Measurements from ENCODE around the gene SAV1. TPM values are rescaled to one million over a fixed set of nuclear protein-coding genes. Genes with fewer than 3 reads are reported as not detected.

Gene SAV1
- total RNA-seq, 1 experiment from 2014 or later, result 64.1 TPM

DNA sequence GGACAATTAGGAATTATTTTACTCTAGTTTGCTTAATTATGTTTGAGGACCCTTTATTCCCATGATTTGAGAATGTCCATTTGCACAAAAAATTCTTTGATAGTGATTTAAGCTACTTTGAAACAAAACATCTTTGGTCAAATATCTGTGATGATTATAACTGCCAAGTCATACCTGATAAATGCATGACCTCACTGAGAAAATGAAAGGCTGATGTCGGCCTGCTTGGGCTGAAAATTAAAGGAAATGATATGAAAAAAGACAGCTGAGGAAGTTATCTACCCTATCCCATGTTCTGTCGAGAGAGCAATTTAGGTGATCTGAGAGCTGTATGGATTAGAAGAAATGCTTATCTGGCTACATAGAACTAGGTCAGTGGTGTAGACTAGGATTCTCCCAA is 64.5 kb downstream of the SAV1 start:
- no peak for ATAC-seq
- no peak for DNase-seq (ENCODE audit: low spot score)
- no peak overlapping the region for H3K4me3 Mint-ChIP-seq
- H3K4me1 Mint-ChIP-seq, result peaks cover 18% of the 10 kb centered on the region
- CTCF ChIA-PET, result no interaction called here
- POLR2A ChIA-PET, result no interaction called here
- H3K36me3 Mint-ChIP-seq, result no peaks in the 10 kb centered on the region
- TF ChIP-seq ZNF263 (CRISPR knock-in tag; IDR thresholded peaks at IDR 0.05; ENCODE audit: low read depth) (no peak), TEAD1 (CRISPR knock-in tag; IDR thresholded peaks at IDR 0.05) (no peak), MYBL2 (CRISPR knock-in tag; IDR thresholded peaks at IDR 0.05) (no peak), ZNF423 (CRISPR knock-in tag; IDR thresholded peaks at IDR 0.05) (no peak), NR2C2 (CRISPR knock-in tag; IDR thresholded peaks at IDR 0.05) (no peak), NR3C1 (CRISPR knock-in tag; conservative IDR thresholded peaks at IDR 0.05; ENCODE audit: low read depth) (no peak), EMX1 (CRISPR knock-in tag; IDR thresholded peaks at IDR 0.05) (no peak), ZBTB21 (CRISPR knock-in tag; IDR thresholded peaks at IDR 0.05; ENCODE audit: borderline replicate concordance) (no peak), ETV6 (CRISPR knock-in tag; IDR thresholded peaks at IDR 0.05) (no peak), RELA (CRISPR knock-in tag; IDR thresholded peaks at IDR 0.05; ENCODE audit: borderline replicate concordance) (no peak), ZNF671 (CRISPR knock-in tag; IDR thresholded peaks at IDR 0.05) (no peak), NFYB (CRISPR knock-in tag; conservative IDR thresholded peaks at IDR 0.05; ENCODE audit: low read depth) (no peak), TEAD4 (CRISPR knock-in tag; IDR thresholded peaks at IDR 0.05) (no peak), SOX15 (CRISPR knock-in tag; IDR thresholded peaks at IDR 0.05) (no peak), RORB (CRISPR knock-in tag; IDR thresholded peaks at IDR 0.05) (no peak)
- TF ChIP-seq, protein P1, sequence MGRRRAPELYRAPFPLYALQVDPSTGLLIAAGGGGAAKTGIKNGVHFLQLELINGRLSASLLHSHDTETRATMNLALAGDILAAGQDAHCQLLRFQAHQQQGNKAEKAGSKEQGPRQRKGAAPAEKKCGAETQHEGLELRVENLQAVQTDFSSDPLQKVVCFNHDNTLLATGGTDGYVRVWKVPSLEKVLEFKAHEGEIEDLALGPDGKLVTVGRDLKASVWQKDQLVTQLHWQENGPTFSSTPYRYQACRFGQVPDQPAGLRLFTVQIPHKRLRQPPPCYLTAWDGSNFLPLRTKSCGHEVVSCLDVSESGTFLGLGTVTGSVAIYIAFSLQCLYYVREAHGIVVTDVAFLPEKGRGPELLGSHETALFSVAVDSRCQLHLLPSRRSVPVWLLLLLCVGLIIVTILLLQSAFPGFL (CRISPR knock-in tag; IDR thresholded peaks at IDR 0.05; ENCODE audit: borderline replicate concordance), result no peak
- TF ChIP-seq, protein P2, sequence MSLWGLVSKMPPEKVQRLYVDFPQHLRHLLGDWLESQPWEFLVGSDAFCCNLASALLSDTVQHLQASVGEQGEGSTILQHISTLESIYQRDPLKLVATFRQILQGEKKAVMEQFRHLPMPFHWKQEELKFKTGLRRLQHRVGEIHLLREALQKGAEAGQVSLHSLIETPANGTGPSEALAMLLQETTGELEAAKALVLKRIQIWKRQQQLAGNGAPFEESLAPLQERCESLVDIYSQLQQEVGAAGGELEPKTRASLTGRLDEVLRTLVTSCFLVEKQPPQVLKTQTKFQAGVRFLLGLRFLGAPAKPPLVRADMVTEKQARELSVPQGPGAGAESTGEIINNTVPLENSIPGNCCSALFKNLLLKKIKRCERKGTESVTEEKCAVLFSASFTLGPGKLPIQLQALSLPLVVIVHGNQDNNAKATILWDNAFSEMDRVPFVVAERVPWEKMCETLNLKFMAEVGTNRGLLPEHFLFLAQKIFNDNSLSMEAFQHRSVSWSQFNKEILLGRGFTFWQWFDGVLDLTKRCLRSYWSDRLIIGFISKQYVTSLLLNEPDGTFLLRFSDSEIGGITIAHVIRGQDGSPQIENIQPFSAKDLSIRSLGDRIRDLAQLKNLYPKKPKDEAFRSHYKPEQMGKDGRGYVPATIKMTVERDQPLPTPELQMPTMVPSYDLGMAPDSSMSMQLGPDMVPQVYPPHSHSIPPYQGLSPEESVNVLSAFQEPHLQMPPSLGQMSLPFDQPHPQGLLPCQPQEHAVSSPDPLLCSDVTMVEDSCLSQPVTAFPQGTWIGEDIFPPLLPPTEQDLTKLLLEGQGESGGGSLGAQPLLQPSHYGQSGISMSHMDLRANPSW (CRISPR knock-in tag; conservative IDR thresholded peaks at IDR 0.05; ENCODE audit: low read depth), result no peak
- TF ChIP-seq, protein P3, sequence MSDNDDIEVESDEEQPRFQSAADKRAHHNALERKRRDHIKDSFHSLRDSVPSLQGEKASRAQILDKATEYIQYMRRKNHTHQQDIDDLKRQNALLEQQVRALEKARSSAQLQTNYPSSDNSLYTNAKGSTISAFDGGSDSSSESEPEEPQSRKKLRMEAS (CRISPR knock-in tag; IDR thresholded peaks at IDR 0.05), result no peak
- TF ChIP-seq, protein P4, sequence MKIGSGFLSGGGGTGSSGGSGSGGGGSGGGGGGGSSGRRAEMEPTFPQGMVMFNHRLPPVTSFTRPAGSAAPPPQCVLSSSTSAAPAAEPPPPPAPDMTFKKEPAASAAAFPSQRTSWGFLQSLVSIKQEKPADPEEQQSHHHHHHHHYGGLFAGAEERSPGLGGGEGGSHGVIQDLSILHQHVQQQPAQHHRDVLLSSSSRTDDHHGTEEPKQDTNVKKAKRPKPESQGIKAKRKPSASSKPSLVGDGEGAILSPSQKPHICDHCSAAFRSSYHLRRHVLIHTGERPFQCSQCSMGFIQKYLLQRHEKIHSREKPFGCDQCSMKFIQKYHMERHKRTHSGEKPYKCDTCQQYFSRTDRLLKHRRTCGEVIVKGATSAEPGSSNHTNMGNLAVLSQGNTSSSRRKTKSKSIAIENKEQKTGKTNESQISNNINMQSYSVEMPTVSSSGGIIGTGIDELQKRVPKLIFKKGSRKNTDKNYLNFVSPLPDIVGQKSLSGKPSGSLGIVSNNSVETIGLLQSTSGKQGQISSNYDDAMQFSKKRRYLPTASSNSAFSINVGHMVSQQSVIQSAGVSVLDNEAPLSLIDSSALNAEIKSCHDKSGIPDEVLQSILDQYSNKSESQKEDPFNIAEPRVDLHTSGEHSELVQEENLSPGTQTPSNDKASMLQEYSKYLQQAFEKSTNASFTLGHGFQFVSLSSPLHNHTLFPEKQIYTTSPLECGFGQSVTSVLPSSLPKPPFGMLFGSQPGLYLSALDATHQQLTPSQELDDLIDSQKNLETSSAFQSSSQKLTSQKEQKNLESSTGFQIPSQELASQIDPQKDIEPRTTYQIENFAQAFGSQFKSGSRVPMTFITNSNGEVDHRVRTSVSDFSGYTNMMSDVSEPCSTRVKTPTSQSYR (CRISPR knock-in tag; IDR thresholded peaks at IDR 0.05), result no peak
- TF ChIP-seq, protein P5, sequence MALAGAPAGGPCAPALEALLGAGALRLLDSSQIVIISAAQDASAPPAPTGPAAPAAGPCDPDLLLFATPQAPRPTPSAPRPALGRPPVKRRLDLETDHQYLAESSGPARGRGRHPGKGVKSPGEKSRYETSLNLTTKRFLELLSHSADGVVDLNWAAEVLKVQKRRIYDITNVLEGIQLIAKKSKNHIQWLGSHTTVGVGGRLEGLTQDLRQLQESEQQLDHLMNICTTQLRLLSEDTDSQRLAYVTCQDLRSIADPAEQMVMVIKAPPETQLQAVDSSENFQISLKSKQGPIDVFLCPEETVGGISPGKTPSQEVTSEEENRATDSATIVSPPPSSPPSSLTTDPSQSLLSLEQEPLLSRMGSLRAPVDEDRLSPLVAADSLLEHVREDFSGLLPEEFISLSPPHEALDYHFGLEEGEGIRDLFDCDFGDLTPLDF (CRISPR knock-in tag; IDR thresholded peaks at IDR 0.05), result no peak
- no peak overlapping the region for H3K27ac Mint-ChIP-seq
- H3K27me3 Mint-ChIP-seq (ENCODE audit: low read depth), result no peaks in the 10 kb centered on the region
- H3K9me3 Mint-ChIP-seq, result no peaks in the 10 kb centered on the region

DNA sequence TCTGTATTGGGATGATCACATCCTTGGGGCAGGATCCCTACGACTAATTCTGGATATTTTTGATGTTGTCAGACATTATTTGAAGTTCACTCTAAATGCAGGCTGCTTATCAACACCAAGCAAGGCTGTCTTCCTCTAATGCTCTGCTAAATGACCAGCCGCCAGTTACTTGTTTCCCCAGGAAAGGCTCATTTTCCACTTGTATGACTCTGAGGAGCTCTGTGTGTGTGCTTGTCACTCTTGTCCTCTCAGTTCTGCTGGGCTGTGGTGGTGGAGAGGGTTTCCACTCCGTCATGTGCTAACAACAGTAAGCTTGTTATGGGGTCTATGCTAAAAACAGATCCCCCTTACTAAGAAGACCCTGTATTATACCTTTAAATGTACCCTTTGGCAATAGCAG is 66.1 kb downstream of the SAV1 start:
- H3K27ac Mint-ChIP-seq, result no peak overlapping the region
- POLR2A ChIA-PET, result no interaction called here
- H3K4me3 Mint-ChIP-seq, result no peak overlapping the region
- no peaks in the 10 kb centered on the region for H3K9me3 Mint-ChIP-seq
- H3K27me3 Mint-ChIP-seq (ENCODE audit: low read depth), result no peaks in the 10 kb centered on the region
- CTCF ChIA-PET, result interaction anchor here (0.6 to 2.9 kb wide), 6 partner anchors 13 to 175 kb away, joined by 3 to 33 read pairs (median 10); partner anchors contain the start of gene ATL1
- DNase-seq (ENCODE audit: low spot score) (no peak), ATAC-seq (no peak)
- H3K36me3 Mint-ChIP-seq, result no peaks in the 10 kb centered on the region; the same call in 1 of the 2 replicates
- H3K4me1 Mint-ChIP-seq, result peaks cover 18% of the 10 kb centered on the region
- TF ChIP-seq, protein P6, sequence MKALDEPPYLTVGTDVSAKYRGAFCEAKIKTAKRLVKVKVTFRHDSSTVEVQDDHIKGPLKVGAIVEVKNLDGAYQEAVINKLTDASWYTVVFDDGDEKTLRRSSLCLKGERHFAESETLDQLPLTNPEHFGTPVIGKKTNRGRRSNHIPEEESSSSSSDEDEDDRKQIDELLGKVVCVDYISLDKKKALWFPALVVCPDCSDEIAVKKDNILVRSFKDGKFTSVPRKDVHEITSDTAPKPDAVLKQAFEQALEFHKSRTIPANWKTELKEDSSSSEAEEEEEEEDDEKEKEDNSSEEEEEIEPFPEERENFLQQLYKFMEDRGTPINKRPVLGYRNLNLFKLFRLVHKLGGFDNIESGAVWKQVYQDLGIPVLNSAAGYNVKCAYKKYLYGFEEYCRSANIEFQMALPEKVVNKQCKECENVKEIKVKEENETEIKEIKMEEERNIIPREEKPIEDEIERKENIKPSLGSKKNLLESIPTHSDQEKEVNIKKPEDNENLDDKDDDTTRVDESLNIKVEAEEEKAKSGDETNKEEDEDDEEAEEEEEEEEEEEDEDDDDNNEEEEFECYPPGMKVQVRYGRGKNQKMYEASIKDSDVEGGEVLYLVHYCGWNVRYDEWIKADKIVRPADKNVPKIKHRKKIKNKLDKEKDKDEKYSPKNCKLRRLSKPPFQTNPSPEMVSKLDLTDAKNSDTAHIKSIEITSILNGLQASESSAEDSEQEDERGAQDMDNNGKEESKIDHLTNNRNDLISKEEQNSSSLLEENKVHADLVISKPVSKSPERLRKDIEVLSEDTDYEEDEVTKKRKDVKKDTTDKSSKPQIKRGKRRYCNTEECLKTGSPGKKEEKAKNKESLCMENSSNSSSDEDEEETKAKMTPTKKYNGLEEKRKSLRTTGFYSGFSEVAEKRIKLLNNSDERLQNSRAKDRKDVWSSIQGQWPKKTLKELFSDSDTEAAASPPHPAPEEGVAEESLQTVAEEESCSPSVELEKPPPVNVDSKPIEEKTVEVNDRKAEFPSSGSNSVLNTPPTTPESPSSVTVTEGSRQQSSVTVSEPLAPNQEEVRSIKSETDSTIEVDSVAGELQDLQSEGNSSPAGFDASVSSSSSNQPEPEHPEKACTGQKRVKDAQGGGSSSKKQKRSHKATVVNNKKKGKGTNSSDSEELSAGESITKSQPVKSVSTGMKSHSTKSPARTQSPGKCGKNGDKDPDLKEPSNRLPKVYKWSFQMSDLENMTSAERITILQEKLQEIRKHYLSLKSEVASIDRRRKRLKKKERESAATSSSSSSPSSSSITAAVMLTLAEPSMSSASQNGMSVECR (CRISPR knock-in tag; IDR thresholded peaks at IDR 0.05; ENCODE audit: borderline replicate concordance), result no peak
- no peak for TF ChIP-seq ZNF396 (CRISPR knock-in tag; IDR thresholded peaks at IDR 0.05; ENCODE audit: borderline replicate concordance)
- TF ChIP-seq, protein P7, sequence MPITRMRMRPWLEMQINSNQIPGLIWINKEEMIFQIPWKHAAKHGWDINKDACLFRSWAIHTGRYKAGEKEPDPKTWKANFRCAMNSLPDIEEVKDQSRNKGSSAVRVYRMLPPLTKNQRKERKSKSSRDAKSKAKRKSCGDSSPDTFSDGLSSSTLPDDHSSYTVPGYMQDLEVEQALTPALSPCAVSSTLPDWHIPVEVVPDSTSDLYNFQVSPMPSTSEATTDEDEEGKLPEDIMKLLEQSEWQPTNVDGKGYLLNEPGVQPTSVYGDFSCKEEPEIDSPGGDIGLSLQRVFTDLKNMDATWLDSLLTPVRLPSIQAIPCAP (CRISPR knock-in tag; IDR thresholded peaks at IDR 0.05), result no peak
